GM21529 (cell line): ENCODE measurements around the gene ECM2.

ENCODE experiments used
- ATAC-seq: cut with Tn5 transposase; IDR thresholded peaks from one replicate; pipeline ENCODE4 v1.9.1; 2021; ENCODE audit not compliant: unreplicated experiment

Gene ECM2

DNA sequence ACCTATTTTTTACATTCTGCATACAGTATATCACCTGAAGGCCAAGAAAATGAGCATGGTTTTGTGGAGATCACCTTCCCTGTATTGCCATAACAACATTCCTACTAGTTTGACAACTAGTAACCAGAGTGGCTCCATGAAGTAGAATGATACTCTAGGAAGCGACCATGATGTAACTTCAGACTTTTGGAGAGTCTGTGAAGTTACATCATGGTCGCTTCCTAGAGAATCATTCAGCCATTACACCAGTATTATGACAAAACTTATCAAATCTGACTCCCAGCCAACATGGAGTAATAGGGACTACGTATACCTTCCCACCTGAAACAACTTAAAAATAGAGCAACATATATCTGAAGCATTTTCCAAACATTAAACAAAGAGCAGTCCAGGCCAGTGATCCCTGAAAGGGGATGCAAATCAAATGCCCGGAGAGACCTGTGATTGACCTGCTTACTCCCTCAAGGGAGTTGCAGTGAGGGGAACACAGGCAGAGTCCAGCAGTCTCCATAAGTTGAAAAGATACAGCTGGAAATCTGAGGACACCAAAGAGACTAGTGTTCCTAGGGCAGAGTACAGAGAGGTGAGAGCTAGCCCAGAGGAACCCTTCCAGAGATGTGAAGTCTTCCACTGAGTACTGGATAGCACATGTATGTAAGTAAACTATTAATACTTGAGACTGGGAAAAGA lies 7.8 kb downstream of the ECM2 start:
- no peak for ATAC-seq

DNA sequence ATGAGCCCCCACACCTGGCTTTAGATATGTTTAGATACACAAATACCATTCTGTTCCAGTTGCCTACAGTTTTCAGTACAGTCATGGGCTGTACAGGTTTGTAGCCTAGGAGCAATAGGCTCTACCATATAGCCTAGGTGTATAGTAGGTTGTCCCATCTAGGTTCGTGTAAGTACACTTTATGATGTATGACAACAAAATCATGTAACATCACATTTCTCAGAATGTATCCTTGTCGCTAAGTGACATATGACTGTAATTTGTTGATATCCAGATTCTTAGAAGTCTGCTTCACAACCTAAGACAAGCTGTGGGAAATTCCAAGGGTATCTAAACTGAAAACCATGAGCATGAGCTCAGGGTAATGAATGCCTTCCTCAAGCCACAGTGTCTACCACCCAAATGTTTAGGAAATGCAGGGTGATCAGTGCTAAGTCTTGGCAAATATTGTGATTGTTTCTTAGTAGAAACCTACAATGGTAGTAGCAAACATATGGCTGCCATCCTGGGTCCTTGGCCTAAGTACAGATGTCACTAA lies 8.4 kb downstream of the ECM2 start:
- ATAC-seq, result no peak

- no peak for ATAC-seq
These were observed 10.5 kb downstream of the ECM2 start for GRCh38 chr9:92525306-92525705.

DNA sequence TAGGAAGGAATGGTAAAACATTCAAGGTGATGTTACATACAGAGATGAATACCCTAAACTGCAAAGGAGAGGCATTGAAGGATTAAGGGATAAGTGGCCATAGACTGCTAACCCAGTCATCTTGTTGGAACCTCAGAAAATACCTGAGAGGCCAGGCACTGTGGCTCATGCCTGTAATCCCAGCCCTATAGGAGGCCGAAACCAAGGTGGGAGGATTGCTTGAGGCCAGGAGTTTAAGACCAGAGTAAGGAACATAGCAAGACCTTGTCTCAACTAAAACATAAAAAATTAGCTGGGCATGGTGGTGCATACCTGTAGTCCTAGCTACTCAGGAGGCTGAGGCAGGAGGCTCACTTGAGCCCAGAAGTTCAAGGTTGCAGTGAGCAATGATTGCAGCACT lies 10.9 kb downstream of the ECM2 start:
- no peak for ATAC-seq

GRCh38 chr9:92522983-92523970 lies 12.5 kb downstream of the ECM2 start:
- no peak for ATAC-seq

DNA sequence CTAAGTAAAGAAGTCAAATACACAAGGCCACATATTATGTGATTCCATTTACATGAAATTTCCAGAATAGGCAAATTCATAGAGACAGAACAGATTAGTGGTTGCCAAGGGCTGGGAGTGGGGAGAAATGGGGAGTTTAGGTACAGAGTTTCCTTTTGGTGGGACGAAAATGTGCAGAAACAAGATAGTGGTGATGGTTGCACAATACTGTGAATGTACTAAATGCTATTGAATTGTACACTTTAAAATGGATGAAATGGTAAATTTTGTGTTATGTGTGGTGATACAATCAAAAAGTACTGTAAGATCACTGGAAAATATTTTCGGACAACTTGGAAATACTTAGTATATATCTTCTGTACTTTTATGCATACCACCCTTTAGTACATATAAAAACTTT lies 15.0 kb downstream of the ECM2 start:
- no peak for ATAC-seq

GRCh38 chr9:92518199-92518598 lies 17.6 kb downstream of the ECM2 start:
- no peak for ATAC-seq

- no peak for ATAC-seq
These were observed 18.7 kb downstream of the ECM2 start for GRCh38 chr9:92517046-92517445.

DNA sequence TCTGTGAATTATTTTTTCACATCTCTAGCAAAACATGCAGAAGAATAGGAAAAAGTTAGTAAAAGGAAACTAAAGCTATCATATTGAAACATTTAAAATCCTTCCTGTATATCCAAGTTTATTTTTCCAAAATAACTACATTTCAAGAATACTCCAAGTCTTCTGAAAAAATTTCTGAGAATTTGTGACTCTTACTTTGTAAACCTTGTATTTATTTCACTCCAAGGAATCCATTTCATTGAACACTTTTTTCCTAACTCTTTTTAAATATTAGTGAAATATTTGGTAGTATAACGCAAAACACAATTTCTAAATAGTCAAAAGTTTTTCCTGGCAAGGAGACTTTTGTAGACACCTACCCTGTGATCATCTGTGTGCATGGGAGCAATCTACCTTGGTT lies 19.3 kb downstream of the ECM2 start:
- no peak for ATAC-seq

- ATAC-seq, result no peak
These were observed 21.2 kb downstream of the ECM2 start for GRCh38 chr9:92514635-92515034.

GRCh38 chr9:92513349-92513748 lies 22.4 kb downstream of the ECM2 start:
- ATAC-seq, result no peak

DNA sequence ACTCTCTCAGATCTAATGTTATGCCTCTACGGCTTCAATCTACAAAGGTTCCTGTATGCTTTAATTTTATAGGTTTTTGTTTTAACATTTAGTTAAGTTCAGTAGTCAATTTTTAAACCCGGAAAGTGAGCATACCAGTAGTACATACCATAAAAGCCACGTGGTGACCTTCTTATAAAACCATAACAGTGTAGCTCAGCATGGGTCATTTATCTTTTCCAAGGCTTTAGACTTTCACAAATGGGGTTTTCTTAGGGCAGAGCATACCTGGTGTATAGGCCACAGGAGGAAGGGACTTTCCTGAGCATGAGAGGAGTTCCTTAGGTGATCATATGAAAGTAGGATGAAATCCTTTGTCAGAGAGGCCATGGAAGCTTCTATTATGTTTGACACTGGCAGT lies 23.2 kb downstream of the ECM2 start:
- no peak for ATAC-seq

DNA sequence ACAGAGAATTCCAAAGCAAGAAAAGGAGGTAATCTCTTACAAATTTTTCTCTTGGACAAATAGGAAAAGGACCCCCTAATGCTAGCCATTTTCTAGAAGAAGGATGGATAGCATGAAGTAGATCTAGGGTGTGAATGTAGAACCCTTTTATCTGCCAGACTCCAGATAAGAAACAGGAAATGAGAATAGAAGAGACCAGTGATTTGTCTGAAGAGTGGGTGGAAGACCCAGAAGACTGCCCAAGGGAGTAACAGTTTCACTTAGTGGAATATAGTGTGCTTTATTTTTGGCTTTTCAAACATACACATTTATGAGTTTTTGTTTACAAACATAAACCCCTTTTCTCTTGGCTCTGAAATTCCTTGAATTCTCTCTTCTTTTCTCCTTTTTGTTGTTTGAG lies 25.0 kb downstream of the ECM2 start:
- no peak for ATAC-seq

GRCh38 chr9:92509050-92509449 lies 26.7 kb downstream of the ECM2 start:
- ATAC-seq, result no peak

DNA sequence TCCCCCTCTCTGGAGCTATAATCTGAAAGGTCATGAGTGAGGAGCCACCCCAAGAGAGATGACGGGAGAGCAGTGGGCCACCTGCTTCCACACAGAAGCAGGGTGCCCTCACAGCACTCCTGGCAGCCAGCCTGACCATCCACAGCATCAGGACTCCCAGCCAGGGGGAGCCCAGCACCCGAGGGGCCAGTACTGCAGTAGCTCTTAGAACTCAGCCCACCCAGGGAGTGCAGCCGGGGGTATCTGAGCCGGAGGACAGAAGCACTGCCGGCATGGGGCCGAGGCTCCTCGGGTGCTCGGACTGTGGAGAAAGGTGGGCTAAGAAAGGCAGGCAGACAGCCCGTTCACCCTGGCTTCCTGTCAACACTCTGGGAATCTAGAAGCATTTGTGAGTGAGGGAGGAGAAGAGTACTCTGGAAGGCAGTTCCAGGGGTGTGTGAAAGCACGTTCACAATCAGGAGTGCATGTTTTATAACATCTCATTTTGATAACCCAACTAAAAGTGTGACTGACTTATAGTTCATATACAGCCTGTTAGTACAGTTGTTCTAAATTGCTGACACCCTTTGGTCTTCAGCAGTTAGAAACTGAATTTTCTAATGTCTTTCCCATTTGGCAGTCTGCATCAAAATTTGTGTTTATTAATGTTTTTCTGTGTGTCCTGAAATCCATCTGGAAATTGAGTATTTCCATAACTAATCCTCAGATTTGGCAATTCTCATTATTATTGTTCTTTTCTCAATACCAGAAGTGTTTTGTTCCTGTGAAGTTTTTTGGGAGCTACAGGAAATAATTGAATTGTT lies 27.6 kb downstream of the ECM2 start:
- ATAC-seq, result no peak

- ATAC-seq, result no peak
These were observed 28.3 kb downstream of the ECM2 start for GRCh38 chr9:92507496-92507895.

DNA sequence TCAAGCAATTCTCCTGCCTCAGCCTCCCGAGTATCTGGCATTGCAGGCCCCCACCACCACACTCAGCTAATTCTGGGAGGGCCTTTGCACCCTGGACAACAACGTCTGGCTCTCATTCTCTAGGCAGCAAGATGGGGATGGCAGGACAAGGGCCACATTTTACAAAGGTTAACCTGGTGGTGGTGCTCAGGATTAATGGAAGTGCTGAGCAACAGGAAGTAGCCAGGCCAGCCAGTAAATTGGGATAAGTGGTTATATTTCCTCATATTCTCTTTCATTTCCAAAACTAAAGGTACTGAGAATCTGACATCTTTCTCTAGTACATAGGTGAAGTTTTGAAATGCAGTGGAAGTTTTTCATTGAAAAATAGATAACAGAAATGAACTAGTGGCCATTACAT lies 28.8 kb downstream of the ECM2 start:
- ATAC-seq, result no peak

GRCh38 chr9:92506184-92506857 lies 29.5 kb downstream of the ECM2 start:
- ATAC-seq, result no peak

DNA sequence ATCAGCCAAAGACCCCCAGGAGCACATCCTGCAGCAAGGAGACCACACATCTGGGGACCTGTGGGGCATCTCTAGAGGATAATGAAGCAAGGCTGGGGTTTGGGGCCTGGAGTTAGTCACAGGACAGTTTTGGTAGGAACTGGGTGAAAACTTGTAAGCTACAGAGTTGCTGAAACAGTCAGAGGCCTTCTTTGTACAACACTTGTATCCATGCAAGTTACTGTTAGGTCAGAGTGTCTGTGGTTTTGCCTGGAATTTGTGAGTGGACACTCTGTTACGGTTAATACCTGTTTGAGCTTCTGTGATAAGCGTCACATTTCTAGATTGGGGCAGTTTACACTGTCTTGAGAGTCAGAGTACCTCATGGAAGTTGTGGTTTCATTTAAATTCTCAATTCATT lies 30.9 kb downstream of the ECM2 start:
- ATAC-seq, result no peak

DNA sequence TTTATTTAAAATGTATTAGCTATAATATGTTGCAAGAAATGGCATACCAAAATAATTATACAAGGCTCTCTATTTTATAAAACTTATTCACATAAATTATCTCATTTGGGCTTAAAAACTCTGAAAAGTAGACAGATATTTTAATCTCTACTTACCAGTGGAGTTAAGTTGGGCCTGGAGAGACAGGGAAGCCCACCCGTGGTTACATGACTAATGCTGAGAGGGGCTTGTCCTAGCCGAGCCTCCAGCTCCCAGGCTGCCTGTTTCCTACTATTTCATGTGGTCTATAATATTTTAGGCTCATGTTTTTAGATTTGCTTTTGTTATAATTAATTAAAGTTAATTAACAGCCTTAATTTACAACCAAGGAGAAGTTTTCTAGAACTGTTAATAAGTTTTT lies 32.6 kb downstream of the ECM2 start:
- ATAC-seq, result no peak
